GM18526 (cell line): Measurements from ENCODE around the gene ATP11C.

Experiments used
- POLR2A ChIP-seq: IDR thresholded peaks from 3 replicates; pipeline ENCODE4 v1.6.1; 2011; ENCODE audit not compliant: insufficient read length; ENCODE audit errors: extremely low read depth

Gene ATP11C

DNA sequence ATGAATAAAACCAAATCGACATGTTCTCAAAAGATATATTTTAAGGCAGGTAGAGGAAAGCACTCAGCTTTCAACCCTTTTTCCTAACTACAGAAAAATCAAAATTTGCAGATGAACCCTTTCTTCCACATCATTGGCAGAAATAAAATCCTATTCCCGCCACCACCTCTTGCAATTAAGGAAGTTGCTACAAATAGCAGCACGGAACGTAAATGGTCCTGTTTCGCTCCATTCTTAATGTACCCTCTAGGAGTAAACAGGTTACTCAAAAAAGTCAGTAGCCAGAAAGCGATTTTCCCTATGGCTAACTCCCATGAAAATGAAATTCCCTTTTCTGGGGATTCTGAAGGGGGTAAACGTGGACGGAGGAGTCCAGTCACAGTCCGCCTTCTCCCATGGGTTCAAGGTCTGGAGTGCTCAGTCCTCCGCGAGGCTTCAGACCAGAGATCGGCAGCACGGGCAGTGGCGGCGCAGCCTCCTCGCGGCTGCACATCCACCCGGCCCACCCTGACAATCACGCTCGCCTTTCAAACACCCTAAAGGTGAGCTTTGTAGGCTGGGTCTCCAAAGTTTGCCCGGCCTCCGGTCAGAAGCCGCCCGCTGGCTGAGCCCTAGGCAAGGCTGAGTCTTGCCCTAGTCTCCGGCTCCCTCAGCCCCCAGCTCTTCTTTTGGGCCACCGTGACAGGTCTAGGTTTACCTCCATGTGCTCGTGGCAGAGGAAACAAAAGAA is 1.8 kb downstream of the ATP11C start:
- no peak for TF ChIP-seq POLR2A

DNA sequence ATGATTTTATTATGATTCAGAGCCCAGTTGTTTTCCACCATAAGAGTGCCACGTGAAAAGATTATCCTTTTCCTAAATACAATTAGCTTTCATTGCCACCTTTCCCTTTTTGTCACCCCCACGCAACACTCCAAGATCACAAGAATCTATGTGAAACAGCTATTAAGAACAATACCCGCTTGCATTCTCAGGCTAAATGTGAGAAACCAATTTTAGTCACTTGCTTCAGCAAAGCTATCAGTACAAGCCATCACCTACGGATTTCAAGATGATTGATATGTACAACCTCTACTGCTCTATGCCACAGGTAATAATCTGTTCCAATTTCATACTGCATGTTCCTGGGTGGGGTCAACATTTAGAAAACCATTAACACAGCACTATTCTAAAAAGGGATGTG is 2.5 kb downstream of the ATP11C start:
- no peak for TF ChIP-seq POLR2A

DNA sequence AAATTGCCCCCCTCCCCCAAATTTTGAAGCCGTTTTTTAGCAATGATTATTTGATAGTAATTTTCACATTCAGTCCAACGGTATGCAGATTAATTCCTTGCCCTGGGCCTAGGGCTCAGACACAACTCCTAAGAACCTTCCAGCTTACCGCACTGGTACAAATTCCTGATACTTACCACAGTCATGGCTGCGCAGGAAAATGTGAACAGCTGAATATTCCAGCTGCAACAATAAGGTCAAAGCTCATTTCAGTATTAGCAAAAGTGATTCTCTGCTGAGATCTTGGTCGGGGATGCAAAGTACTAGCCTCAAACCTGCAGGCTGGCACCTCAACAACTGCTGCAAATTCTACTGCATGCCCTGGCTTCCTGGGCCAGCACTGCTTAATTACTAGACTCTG is 3.0 kb downstream of the ATP11C start:
- TF ChIP-seq POLR2A: no peak

DNA sequence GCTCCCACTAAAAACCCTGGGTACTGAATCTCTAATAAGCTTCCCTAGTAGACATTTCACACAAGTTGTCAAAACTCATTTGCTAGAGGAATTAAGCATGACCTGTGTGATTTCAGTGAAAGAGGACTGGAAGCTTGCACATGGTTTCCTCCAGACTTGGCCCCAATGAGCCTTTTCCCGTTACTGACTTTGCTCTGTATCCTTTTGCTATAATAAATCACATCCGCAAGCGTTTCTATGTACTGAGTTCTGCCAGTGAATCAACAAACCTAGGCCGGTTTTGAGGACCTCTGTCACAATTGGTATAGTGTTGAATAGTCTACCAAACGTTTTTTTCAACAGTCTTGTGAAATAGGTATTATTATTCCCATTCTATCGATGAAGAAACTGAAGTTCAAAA is 8.2 kb downstream of the ATP11C start:
- TF ChIP-seq POLR2A: no peak

DNA sequence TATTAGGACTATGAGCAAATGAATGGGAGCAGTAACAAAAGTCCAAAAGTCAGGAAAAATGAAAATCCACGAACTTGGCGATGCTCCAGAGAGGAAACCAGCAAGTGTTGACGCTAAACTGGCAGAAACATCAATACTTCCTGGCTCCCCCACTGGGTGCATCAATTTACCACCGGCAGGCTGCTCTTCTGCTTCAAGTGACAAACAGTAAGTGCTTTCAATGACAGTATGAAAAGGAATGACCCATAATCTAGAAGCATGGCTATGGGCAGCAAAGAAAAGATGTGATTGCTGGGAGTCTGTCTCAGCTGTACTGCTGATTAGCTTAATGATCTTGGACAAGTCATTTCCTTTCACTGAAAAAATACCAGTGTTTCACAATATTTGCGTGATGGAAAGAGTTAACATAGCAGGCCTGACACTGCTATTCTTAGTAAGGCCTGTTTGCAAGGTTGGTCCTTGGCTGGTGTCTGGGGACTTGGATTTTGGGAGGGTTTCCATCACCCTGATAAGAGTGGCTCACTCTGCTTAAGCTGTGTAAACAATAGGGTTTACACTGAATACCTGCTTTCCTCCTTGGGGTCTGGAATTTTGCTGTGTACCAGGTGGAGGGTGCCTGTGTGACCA is 8.7 kb downstream of the ATP11C start:
- no peak for TF ChIP-seq POLR2A

DNA sequence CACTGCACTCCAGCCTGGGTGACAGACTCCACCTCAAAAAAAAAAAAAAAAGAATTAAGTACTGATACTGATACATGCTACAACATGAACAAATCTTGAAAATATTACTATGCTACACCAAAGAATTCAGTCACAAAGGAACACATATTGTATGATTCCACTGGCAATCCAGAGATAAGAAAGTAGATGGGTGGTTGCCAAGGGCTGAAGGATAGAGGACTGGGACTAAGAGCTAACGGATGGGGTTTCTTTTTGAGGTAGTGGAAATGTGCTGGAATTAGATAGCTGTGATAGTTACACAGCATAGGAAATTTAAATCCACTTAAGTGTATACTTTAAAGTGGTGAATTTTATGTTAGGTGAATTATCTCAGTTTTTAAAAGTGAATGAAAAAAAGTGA is 12.5 kb downstream of the ATP11C start:
- TF ChIP-seq POLR2A: no peak

DNA sequence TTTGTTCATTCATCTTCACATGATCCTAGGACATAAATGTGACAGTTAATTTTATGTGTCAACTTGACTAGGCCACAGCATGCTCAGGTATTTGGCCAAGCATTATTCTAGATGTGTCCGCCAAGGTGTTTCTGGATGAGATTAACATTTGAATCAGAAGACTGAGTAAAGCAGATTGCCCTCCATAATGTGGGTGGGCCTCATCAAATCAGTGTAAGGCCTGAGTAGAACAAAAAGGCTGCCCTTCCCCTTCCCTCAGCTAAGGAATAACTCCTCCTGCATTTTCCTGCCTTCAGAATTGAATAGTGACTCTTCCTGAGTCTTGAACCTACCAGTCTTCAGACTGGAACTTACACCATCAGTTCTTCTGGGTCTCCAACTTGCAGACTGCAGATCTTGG is 18.4 kb downstream of the ATP11C start:
- no peak for TF ChIP-seq POLR2A

DNA sequence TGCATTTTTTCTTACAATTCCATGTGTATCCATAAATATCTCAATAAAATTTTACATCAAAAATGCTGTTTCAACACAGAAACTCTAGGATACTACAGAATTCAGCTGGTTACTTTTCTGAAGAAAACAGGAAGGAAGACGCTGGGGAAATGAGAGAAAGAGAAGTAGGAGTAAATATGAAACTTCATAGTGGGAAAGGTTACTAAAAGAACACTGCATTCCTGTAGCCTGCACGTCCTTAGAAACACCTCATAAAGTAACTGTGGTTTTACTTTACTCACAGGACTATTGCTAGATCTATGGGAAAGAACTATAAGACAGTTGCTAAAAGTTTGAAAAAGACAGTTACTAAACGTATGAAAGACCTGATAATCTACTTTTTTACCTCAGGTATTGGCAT is 23.1 kb downstream of the ATP11C start:
- TF ChIP-seq POLR2A: no peak

DNA sequence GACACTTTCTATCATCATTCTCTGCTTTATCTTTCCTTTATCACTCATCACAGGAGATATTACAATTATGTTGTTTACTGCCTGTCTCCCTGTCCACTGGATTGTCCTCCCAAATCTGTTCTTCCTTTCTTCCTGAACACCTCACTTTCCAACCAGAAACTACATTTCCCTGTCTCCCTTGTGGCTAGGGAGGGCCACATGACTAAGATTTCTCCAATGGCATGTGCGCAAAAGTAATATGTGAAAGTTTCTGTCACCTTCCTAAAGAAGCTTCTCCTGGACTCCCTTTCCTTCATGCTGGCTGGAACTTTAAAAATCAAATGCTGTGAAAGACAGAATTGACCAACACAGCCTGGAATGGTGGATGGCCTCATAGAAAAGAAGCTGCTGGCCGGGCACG is 25.8 kb downstream of the ATP11C start:
- TF ChIP-seq POLR2A: no peak

DNA sequence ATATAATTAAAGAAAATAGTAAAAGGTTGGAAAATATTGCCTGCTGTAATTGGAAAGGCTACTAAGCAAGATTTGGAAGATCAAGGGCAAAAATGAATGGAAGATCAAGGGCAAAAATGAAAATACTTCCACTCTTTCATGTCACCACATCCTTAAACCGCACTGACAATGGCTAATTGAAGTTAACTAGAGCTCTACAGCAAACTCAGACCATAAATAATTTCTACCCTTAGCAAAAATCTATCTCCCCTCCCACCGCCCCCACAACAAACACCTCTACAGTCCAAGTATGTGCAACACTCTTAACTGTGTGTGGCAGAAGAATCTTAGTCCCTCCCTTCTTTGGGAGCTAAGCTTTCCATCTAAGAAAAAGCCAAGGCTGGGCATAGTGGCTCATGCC is 27.1 kb downstream of the ATP11C start:
- no peak for TF ChIP-seq POLR2A

DNA sequence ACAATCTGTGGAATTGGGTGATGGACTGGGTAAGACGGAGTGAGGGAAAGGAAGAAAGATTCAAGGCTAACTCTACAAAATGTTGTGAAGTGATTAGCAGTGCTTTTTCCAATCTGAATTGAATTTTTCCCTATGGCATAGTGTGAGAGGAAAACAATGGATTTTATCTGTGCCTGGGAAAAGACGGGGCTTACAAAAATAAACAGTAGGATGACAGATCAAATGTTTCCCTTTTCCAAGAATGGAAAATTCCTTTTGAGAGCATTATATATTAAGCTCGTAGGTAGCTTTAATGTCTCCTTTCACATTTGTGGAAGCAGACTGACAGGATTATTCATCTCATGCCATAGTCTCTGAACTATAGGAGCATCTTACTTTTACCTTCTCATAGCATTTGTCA is 27.8 kb downstream of the ATP11C start:
- TF ChIP-seq POLR2A: no peak

DNA sequence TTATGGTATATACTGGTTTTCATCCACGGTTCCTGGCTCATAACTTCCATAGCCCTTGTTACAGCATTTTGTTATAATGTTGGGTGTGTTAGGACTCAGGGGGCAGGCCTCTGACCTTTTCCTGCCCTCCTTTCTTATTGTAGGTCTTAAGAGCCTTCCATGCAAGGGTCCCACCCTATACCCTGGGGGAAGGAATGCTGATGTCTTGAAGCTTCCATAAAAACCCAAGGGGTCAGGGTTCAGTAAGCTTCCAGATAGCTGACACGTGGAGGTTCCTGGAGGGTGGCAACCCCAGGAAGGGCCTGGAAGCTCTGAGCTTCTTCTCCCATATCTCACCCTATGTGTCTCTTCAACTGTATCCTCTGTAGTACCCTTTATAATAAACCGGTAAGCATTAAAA is 29.6 kb downstream of the ATP11C start:
- no peak for TF ChIP-seq POLR2A

DNA sequence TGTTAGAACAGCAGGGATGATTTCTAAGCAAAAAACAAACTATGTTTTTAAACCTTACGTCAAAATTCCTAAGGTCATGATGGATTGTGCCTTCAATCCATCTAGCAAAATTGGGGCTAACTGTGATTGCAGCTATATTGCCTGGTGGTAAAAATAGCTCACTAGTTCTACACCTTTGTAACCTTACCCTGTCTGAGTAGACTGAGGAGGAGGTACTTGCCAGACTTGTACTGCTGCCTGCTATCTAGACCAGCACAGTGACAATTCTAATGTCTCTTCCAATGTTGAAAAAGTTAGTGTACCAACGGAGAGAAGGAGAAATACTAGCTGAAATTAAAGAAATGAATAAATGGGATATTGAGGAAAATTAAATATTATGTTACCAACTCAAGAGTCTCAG is 30.3 kb downstream of the ATP11C start:
- no peak for TF ChIP-seq POLR2A

DNA sequence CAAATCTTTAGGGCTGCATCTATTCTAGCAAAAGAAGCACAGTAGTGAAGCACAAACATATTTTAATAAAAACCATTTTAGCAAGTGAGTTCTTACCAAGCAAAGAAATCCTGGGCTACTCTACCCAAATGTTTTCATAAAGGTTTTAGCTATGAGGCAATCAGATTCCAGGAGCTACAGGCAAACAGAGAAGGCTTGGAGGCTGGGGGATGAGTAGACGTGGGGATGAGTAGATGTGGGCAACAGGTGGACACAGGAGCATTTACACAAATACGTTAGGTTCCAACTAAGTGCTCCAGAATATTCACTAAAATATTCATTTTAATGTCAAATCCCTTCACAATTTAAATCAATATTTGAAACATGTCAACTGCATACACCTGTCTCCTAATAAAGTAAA is 34.5 kb downstream of the ATP11C start:
- no peak for TF ChIP-seq POLR2A

DNA sequence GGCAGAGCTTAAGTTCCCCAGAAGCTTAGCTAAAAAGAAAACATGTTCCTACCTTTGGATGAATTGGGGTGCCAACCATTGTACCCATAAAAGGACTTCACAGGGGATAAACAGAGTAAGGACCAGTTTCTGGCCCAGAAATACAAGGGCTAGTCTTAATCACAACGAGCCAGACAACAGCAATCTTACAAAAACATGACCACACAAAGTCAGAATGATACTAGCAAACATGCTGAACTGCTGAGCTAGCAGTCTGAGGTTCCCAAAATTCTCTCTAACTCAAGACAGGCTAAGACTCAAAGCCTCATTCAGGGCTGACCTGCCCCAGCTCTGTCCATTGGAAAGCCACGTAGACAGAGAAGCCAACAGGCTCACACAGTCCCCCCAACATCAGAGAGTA is 40.3 kb downstream of the ATP11C start:
- no peak for TF ChIP-seq POLR2A

DNA sequence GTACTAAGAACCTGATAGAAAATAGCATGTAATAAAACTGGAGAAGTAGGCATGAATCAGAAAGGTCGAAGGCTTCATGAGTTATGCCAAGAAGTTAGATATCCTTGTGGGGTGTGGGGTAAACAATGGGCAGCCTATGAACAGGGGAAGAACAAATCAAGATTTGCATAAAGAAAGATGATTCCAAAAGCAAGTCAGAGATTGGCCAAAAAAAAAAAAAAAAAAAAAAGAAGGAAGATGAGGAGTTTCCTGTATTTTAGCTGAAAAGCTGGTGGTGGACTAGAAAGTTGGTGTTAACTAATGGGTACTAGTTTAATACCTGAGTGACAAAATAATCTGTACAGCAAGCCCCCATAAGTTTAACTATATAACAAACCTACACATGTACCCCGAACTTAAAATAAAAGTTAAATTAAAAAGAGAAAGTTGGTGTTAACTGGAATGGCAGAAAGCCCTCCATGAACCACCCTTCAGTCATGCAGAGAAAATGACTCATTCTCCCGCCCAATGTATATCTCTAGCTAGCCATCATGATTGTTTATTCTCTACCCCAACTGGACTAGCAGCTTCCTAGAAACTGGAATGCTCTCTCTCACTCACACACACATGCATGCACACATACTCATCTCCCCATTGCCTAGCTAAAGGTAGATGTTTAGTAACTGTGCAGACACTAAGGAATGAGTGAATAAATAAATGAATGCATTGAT is 41.7 kb downstream of the ATP11C start:
- TF ChIP-seq POLR2A: no peak

DNA sequence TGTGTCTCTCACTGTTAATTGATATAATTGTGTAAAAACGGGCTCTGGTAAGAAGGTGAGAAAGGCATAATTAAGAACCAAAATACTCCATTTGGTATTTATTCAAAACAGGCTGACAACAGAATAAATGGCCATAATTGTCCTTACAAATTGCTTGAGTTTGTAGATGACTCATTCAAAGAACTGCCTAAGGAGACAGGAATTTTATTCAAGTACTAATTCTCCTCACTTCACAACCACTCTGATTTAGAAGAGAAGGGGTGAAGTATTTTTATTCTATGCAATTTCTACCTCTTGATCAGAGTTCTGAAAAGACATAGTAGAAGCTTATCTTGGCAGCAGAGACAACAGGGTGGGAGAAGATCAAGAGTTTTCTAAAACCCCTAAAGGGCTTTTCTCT is 43.1 kb downstream of the ATP11C start:
- no peak for TF ChIP-seq POLR2A

DNA sequence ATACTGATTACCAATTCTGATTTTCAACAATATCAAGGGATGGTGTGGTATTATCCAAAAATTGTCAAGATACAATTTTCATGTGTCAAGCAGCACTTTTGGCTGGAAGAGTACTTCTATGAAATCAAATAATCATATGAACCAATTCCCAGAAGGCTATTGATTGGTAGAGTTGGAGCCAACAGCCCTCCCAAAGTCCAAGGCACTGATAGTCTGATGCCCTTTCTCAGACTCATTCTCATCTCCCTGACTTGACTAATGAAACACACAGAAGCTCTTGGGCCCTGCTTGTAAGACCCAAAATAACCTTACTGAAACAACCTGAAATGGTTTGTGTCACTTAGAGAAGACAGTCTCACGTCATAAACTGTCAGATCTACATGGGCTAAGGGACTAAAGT is 48.9 kb downstream of the ATP11C start:
- no peak for TF ChIP-seq POLR2A
